Hepatocyte (in vitro differentiated cells): ENCODE measurements around the gene NUPR1.
A peak's percentile ranks its signal among the peaks of the same experiment; 100 is the strongest.

Experiments used
- CTCF ChIP-seq: fragments of 200-600 bp; sonication (generic); IDR thresholded peaks from 2 replicates; pipeline ENCODE4 v1.5.1; 2016; ENCODE audit warnings: antibody characterized with exemption, mild to moderate bottlenecking; ENCODE audit not compliant: poor library complexity
- EZH2 ChIP-seq: fragments of 200-600 bp; sonication (generic); IDR thresholded peaks from 2 replicates; pipeline ENCODE4 v1.6.1; 2016; ENCODE audit warnings: antibody characterized with exemption, mild to moderate bottlenecking, borderline replicate concordance

GRCh38 chr16:28491230-28491969, 47.4 kb downstream of the NUPR1 start:
- TF ChIP-seq CTCF: peak; percentile 29
- no peak for TF ChIP-seq EZH2
